LoVo (cell line): ENCODE measurements around the gene SLC6A18.
"Not testable (repeated sequence)": the region's sequence is repeated elsewhere in the genome, so short reads cannot be mapped to it uniquely, and the experiment has no call there.

Experiments used
- DNase-seq: peaks from one replicate; pipeline ENCODE4 v3.0.0-alpha.2; 2016; ENCODE audit warnings: low spot score

The SLC6A18 gene

DNA sequence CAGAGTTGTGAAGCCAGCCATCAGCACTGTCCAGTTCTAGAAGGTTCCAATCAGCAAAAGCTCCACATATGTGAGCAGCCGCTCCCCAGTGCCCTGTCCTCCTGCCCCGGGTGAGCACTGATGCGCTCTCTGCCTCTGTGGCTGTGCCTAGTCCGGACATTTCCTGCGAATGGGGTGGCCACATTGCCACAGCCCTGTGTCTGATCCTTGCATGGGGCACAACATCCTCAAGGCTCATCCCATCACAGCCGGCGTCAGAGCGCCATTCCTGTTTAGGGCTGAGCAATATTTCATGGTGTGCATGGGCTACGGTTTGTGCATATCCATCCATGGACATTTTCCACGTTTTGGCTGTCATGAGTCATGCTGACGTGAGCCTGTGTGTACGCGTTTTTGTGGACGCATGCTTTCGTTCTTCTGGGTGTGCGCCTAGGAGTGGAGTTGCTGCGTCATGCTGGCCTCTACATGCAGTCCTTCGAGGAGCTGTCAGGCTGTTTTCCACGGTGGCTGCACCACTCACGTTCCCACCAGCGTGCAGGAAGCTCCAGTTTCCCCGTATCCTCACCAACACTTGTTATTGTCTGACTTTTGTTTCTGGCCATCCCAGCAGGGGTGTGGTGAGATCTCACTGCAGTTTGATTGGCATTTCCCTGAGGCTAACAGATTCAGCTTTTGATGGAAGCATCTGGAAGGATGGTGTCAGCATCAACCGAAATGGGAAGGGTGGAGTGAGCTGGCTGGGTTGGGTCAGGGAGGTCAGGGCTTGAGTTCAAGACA is 9.7 kb upstream of the SLC6A18 start:
- no peak for DNase-seq

GRCh38 chr5:1216211-1216917 is 8.8 kb upstream of the SLC6A18 start:
- no peak for DNase-seq

GRCh38 chr5:1216918-1217295 is 8.3 kb upstream of the SLC6A18 start:
- no peak for DNase-seq

GRCh38 chr5:1217596-1218206 is 7.5 kb upstream of the SLC6A18 start:
- DNase-seq, result no peak

DNA sequence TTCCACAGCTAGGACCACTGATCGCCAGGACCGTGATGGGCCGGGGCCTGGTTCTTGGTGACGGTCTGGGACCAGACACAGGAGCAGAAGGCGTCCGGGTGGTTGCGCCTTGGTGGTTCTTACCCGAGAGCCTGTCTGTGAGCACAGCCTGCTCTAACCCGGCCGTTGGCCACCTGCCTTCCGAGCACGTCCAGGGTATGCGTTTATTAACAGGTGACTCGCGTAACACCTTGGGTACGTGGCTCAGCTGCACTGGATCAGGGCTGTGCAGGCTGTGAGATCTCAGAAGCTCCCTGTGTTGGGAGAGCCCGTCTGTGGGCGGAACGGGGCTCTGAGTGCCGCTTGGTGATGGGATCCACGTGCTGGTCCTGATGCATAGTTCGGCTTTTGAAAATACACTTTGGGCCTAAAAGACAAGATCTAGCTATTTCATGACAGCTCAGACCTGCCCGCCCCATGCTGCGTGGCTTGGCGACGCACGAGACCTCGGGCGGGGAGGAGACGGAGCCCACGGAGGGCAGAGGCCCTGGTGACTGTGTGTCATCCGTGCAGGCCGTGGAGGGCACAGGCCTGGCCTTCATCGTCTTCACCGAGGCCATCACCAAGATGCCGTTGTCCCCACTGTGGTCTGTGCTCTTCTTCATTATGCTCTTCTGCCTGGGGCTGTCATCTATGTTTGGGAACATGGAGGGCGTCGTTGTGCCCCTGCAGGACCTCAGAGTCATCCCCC is 6.7 kb upstream of the SLC6A18 start:
- DNase-seq, result no peak

DNA sequence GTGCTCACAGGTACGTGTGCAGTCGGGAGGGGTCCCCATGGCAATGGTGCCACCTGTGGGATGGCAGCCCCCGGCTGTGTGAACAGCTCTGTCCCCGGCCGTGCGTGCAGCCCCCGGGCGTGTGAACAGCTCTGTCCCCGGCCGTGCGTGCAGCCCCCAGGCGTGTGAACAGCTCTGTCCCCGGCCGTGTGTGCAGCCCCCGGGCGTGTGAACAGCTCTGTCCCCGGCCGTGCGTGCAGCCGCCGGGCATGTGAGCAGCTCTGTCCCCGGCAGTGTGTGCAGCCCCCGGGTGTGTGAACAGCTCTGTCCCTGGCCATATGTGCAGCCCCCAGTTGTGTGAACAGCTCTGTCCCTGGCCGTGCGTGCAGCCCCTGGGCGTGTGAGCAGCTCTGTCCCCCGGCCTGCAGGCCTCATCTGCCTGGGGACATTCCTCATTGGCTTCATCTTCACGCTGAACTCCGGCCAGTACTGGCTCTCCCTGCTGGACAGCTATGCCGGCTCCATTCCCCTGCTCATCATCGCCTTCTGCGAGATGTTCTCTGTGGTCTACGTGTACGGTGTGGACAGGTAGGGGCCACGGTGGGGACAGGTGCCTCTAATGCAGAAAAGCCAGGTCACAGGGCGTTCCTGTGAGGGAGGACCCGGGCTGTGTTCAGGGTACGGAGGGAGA is 5.9 kb upstream of the SLC6A18 start:
- no peak for DNase-seq

- DNase-seq, result no peak
Observed at GRCh38 chr5:1219768-1220100, 5.4 kb upstream of the SLC6A18 start.

GRCh38 chr5:1220351-1220750 is 4.8 kb upstream of the SLC6A18 start:
- DNase-seq, result no peak

GRCh38 chr5:1220831-1221230 is 4.3 kb upstream of the SLC6A18 start:
- DNase-seq, result no peak

DNA sequence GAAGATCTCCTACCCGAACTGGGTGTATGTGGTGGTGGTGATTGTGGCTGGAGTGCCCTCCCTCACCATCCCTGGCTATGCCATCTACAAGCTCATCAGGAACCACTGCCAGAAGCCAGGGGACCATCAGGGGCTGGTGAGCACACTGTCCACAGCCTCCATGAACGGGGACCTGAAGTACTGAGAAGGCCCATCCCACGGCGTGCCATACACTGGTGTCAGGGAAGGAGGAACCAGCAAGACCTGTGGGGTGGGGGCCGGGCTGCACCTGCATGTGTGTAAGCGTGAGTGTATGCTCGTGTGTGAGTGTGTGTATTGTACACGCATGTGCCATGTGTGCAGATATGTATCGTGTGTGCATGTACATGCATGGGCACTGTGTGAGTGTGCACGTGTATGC is 3.5 kb upstream of the SLC6A18 start:
- no peak for DNase-seq

- no peak for DNase-seq
Observed at GRCh38 chr5:1222147-1222546, 3.0 kb upstream of the SLC6A18 start.

GRCh38 chr5:1222621-1223277 is 2.4 kb upstream of the SLC6A18 start:
- DNase-seq, result no peak

- no peak for DNase-seq
Observed at GRCh38 chr5:1223278-1223670, 1.9 kb upstream of the SLC6A18 start.

DNA sequence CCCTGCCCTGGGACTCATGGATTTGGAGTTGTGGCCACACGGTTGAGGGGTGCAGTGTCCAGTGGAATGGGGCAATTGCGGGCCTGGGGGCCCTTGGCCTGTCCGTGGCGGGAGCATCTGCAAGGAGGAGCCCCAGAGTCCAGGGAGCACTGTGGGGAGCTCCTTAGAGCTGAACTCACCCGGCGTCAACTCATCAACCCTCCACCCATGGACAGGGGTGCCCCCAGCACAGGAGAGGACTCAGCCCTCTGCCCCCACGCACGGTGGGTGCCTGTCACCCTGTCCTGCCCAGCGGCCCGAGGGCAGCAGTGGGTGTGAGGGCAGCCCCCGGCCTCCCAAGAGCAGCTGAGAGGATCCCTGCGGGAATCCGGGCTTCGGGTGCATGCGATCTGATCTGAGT is 550 bp upstream of the SLC6A18 start:
- DNase-seq, result no peak

- no peak for DNase-seq
Observed at GRCh38 chr5:1226231-1226630, 1.1 kb downstream of the SLC6A18 start.

GRCh38 chr5:1226839-1227581 is 1.8 kb downstream of the SLC6A18 start:
- DNase-seq, result no peak

GRCh38 chr5:1227667-1228066 is 2.5 kb downstream of the SLC6A18 start:
- peak; percentile 78 for DNase-seq

DNA sequence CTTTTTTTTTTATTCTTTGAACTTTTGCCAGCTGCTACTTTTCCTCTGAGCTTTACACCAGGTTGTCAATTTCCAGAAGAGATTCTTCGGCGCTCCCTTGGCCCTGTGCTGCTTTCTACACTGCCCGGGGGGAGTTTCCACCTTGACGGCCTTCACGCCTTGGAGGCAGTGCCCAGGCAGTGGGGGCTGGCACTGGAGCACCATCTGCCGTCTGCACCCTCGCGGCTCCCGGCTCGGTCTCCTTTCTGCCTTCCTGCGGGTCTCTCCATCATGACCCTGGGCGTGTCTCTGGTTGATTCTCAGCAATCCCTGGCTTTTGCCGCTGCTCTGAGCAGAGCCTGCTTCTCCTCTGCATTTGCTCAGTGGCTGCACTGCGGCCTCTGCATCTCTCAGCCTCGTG is 2.9 kb downstream of the SLC6A18 start:
- DNase-seq, result no peak

GRCh38 chr5:1229023-1229422 is 3.8 kb downstream of the SLC6A18 start:
- not testable (repeated sequence) for DNase-seq

DNA sequence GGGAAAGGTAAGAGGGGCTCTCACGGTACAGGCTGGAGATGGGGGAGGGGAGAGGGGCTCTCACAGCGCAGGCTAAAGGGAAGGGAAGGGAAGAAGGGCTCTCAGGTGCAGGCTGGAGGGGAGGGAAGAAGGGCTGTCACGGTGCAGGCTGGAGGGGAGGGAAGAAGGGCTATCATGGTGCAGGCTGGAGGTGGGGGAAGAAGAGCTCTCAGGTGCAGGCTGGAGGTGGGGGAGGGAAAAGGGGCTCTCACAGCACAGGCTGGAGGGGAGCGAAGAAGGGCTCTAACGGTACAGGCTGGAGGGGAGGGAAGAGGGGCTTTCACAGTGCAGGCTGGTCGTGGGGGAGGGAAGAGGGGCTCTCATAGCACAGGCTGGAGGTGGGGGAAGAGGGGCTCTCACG is 4.6 kb downstream of the SLC6A18 start:
- no peak for DNase-seq

DNA sequence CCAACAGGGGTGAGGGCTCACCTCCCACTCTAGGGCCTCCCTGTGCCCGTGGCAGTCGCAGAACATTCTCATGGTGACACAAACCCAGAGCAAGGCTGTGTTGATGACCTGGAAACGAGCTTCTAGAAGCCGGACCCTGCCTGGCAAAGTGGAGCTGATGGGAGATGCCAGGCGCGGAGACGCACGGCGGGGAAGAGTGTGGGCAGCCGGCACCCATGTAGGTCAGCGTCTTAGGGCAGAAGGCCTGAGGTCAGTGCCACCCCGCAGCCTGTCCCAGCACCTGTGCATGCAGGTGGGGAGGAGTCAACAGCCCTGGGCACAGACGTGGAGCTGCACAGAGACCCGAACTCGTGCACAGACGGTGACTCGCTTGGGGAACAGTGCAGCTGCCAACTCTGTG is 5.4 kb downstream of the SLC6A18 start:
- DNase-seq, result no peak
